ENCODE measurements around the gene C10orf90. TPM values are rescaled to one million over a fixed set of nuclear protein-coding genes. Genes with fewer than 3 reads are reported as not detected.

The C10orf90 gene
- total RNA-seq, 1 experiment from 2014 or later, result 0.67 TPM

- TF ChIP-seq POLR2AphosphoS5 (IDR thresholded peaks at IDR 0.05; ENCODE audit: low read depth, low read length), result no peak
- TF ChIP-seq, protein P1, sequence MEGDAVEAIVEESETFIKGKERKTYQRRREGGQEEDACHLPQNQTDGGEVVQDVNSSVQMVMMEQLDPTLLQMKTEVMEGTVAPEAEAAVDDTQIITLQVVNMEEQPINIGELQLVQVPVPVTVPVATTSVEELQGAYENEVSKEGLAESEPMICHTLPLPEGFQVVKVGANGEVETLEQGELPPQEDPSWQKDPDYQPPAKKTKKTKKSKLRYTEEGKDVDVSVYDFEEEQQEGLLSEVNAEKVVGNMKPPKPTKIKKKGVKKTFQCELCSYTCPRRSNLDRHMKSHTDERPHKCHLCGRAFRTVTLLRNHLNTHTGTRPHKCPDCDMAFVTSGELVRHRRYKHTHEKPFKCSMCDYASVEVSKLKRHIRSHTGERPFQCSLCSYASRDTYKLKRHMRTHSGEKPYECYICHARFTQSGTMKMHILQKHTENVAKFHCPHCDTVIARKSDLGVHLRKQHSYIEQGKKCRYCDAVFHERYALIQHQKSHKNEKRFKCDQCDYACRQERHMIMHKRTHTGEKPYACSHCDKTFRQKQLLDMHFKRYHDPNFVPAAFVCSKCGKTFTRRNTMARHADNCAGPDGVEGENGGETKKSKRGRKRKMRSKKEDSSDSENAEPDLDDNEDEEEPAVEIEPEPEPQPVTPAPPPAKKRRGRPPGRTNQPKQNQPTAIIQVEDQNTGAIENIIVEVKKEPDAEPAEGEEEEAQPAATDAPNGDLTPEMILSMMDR (IDR thresholded peaks at IDR 0.05), result peak; percentile 84
- ChIA-PET POLR2A (interaction anchor here (0.5 kb wide), 1 partner anchor 571 kb away, joined by 4 read pairs; no protein-coding TSS in a partner anchor), CTCF (interaction anchor here (1.0 kb wide), 2 partner anchors 368 to 570 kb away, joined by 3 to 4 read pairs; no protein-coding TSS in a partner anchor)
- intact Hi-C loops (cut with micrococcal nuclease; ENCODE audit: unreplicated experiment), result no loop called here
- H3K27ac ChIP-seq (ENCODE audit: low read length), result no peak overlapping the region
- ATAC-seq, result peak; percentile 88
- H3K4me3 ChIP-seq (ENCODE audit: low read depth in 2 of 2, low read length in 2 of 2), result no peak overlapping the region
- no peaks in the 10 kb centered on the region for H3K36me3 ChIP-seq (ENCODE audit: control insufficient read depth, insufficient read depth, low read length)
- in situ Hi-C loops (cut with HindIII; ENCODE audit: low pct_unique_long_range_greater_than_20kb, low sequenced_read_pairs), result no loop called here
- no peaks in the 10 kb centered on the region for H3K9me3 ChIP-seq (ENCODE audit: control insufficient read depth, insufficient read depth, low read depth, low read length)
- peak; percentile 15 for DNase-seq (ENCODE audit: low read depth, low spot score)
- H3K27me3 ChIP-seq (ENCODE audit: control insufficient read depth, insufficient read depth, low read length), result no peaks in the 10 kb centered on the region
- H3K4me1 ChIP-seq (ENCODE audit: control insufficient read depth, insufficient read depth, low read length), result no peaks in the 10 kb centered on the region
- no TSS peak for BruUV-seq (replicated peaks)
Observed at GRCh38 chr10:126504063-126504760, 166.3 kb downstream of the C10orf90 start.

DNA sequence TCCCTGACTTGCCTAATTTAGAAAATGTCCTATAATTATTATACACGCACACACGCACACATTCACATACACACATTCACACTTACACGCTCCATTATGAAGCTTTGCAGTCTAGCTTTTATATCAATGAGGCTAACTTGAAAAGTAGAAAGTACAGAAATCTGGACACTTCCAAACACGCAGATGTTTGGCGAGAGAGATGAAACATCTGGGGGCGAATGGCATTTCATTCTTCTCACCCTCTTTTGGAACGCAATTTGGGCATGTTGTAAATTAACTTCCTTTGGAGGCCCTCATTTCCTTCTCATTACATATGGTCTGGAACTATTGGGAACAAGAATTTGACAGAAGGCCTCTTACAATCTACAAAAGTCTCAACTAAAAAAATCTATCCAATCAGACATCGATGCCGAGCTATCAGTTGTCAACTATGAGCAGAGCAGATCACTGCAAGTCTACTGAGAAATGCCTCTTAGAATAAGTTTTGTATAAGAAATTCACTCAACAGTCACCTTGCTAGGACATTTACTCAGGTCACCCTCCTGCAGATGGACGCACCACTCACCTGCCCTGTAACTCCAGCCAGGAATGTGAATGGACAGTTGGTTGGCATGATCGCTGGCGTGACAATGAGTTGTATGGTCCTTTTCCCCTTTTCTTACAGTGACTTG lies 167.0 kb downstream of the C10orf90 start:
- no peak overlapping the region for H3K27ac ChIP-seq (ENCODE audit: low read length)
- TF ChIP-seq POLR2AphosphoS5 (IDR thresholded peaks at IDR 0.05; ENCODE audit: low read depth, low read length) (no peak), REST (IDR thresholded peaks at IDR 0.05; ENCODE audit: insufficient read depth in 1 of 2, low read depth in 2 of 2, low read length in 1 of 2) (no peak), SIN3A (IDR thresholded peaks at IDR 0.05; ENCODE audit: borderline replicate concordance, insufficient read depth, low read depth, low read length) (no peak), TCF7L2 (IDR thresholded peaks at IDR 0.05; ENCODE audit: low read depth, low read length) (no peak)
- TF ChIP-seq, protein P1 (IDR thresholded peaks at IDR 0.05), result no peak
- no TSS peak for BruUV-seq (replicated peaks)
- ChIA-PET POLR2A (interaction anchor here (0.5 kb wide), 1 partner anchor 570 kb away, joined by 4 read pairs; no protein-coding TSS in a partner anchor), CTCF (interaction anchor here (0.6 to 1.0 kb wide), 3 partner anchors 367 to 569 kb away, joined by 3 to 4 read pairs (median 3); no protein-coding TSS in a partner anchor)
- no peaks in the 10 kb centered on the region for H3K36me3 ChIP-seq (ENCODE audit: control insufficient read depth, insufficient read depth, low read length)
- no peaks in the 10 kb centered on the region for H3K4me1 ChIP-seq (ENCODE audit: control insufficient read depth, insufficient read depth, low read length)
- ATAC-seq (no peak), DNase-seq (ENCODE audit: low read depth, low spot score) (no peak)
- H3K27me3 ChIP-seq (ENCODE audit: control insufficient read depth, insufficient read depth, low read length), result no peaks in the 10 kb centered on the region
- no peaks in the 10 kb centered on the region for H3K9me3 ChIP-seq (ENCODE audit: control insufficient read depth, insufficient read depth, low read depth, low read length)
- H3K4me3 ChIP-seq (ENCODE audit: low read depth in 2 of 2, low read length in 2 of 2), result no peak overlapping the region
- in situ Hi-C loops (cut with HindIII; ENCODE audit: low pct_unique_long_range_greater_than_20kb, low sequenced_read_pairs) (no loop called here), intact Hi-C loops (cut with micrococcal nuclease; ENCODE audit: unreplicated experiment) (no loop called here)
